ENCODE data around the gene LCTL. TPM values are rescaled to one million over a fixed set of nuclear protein-coding genes. Genes with fewer than 3 reads are reported as not detected.

The LCTL gene
- total RNA-seq, 2 donors from 2014 or later: not detected

GRCh38 chr15:66594836-66595235, 29.0 kb upstream of the LCTL start:
- no peaks in the 10 kb centered on the region for H3K36me3 ChIP-seq
- no peak overlapping the region for H3K27ac ChIP-seq
- H3K27me3 ChIP-seq: no peaks in the 10 kb centered on the region
- no peak for DNase-seq (ENCODE audit: low spot score)
- H3K4me1 ChIP-seq: no peaks in the 10 kb centered on the region
- no peaks in the 10 kb centered on the region for H3K9me3 ChIP-seq
- no peak overlapping the region for H3K4me3 ChIP-seq
- no peak for TF ChIP-seq CTCF (IDR thresholded peaks at IDR 0.05)

GRCh38 chr15:66594344-66594743, 28.5 kb upstream of the LCTL start:
- Histone ChIP-seq H3K9me3 (no peaks in the 10 kb centered on the region), H3K27ac (no peak overlapping the region), H3K27me3 (no peaks in the 10 kb centered on the region), H3K36me3 (no peaks in the 10 kb centered on the region), H3K4me3 (no peak overlapping the region), H3K4me1 (no peaks in the 10 kb centered on the region)
- no peak for TF ChIP-seq CTCF (IDR thresholded peaks at IDR 0.05)
- DNase-seq (ENCODE audit: low spot score): no peak

- no peaks in the 10 kb centered on the region for H3K9me3 ChIP-seq
- no peaks in the 10 kb centered on the region for H3K27me3 ChIP-seq
- no peaks in the 10 kb centered on the region for H3K36me3 ChIP-seq
- H3K27ac ChIP-seq: no peak overlapping the region
- no peak for DNase-seq (ENCODE audit: low spot score)
- no peak overlapping the region for H3K4me3 ChIP-seq
- no peak for TF ChIP-seq CTCF (IDR thresholded peaks at IDR 0.05)
- H3K4me1 ChIP-seq: no peaks in the 10 kb centered on the region
These were observed 27.5 kb upstream of the LCTL start for GRCh38 chr15:66593219-66593780.

GRCh38 chr15:66592505-66593218, 26.9 kb upstream of the LCTL start:
- no peaks in the 10 kb centered on the region for H3K9me3 ChIP-seq
- no peaks in the 10 kb centered on the region for H3K27me3 ChIP-seq
- no peak for TF ChIP-seq CTCF (IDR thresholded peaks at IDR 0.05)
- H3K4me3 ChIP-seq: no peak overlapping the region
- peaks cover 0 to 5% of the 10 kb centered on the region in 2 donors for H3K4me1 ChIP-seq
- DNase-seq (ENCODE audit: low spot score): no peak
- no peaks in the 10 kb centered on the region for H3K36me3 ChIP-seq
- H3K27ac ChIP-seq: no peak overlapping the region

GRCh38 chr15:66591322-66591862, 25.6 kb upstream of the LCTL start:
- TF ChIP-seq CTCF (IDR thresholded peaks at IDR 0.05): no peak
- DNase-seq (ENCODE audit: low spot score): no peak
- H3K4me3 ChIP-seq: no peak overlapping the region
- H3K27me3 ChIP-seq: no peaks in the 10 kb centered on the region
- H3K36me3 ChIP-seq: no peaks in the 10 kb centered on the region
- H3K4me1 ChIP-seq: peaks cover 0 to 9% of the 10 kb centered on the region in 2 donors
- no peak overlapping the region for H3K27ac ChIP-seq
- H3K9me3 ChIP-seq: no peaks in the 10 kb centered on the region

Measured in right atrium auricular region (tissue), 2 donors.